GM18498 (cell line): ENCODE measurements around the gene ZNF366.
"Not testable (repeated sequence)": the region's sequence is repeated elsewhere in the genome, so short reads cannot be mapped to it uniquely, and the experiment has no call there.

Experiments
- ATAC-seq: cut with Tn5 transposase; IDR thresholded peaks from one replicate; pipeline ENCODE4 v1.9.1; 2021; ENCODE audit warnings: mild to moderate bottlenecking, moderate library complexity; ENCODE audit not compliant: unreplicated experiment

The ZNF366 gene

DNA sequence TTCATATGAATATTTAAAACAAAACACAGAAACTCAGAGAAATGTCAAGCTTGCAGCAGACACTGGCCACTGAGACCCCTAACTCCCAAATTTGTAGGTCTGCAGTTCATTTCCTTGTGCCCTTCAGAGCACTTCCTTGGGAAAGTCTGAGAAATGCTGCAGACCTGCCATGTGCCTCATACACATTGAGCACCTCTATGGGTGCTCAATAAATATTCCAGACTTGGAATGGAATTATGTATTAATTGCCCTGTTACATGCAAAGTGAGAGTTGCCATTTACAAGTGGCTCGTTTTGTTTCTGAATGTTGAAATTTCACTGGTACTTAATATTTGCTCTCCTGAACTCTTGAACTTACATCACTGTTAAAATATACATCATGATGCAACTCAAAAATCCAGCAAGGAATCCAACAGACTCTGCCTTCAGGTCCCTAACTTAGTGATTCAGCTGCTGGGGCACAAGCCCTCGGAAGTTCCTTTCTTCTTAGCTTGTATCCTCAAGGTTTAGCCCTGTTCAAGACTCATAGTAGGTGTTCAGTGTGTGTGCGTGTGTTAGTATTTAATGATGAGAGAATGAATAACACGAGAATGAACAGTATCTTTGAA is 96.4 kb downstream of the ZNF366 start:
- ATAC-seq, result no peak

DNA sequence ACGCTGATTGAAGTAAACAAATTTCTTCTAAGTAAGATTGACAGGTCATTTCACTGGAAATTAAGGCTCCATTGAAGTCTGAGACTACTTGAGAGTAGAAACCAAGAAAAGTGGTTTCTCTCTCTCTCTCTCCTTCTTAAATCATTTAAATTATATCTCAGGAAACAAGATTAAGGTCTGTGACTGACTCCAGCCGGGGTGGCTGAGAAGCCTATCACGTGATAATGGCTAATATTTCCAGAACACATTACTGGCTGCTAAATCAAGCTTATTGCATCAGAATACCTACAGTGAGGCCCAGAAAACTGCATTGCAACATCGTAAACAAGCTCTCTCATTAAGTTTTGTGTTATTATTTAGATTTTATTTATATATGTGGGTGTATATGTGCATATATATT is 98.6 kb downstream of the ZNF366 start:
- ATAC-seq, result no peak

DNA sequence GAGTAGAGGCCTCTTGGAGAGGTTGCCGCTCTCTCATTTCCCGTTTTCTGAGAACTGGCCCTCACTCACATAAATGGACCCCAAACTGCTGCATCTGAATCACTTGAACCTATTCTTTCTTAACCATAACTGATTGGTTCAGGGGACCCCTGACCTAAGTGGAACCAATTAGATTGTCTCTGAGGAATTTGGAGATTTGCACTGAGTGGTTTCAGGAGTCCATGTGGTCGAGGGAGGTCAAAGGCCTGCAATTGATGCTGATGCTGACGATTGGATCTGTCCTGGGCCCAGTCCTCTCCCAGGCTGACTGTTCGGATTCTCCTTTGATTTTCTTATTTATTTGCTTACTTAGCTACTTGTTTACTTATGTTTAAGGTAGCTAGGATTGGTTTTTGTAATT is 99.1 kb downstream of the ZNF366 start:
- ATAC-seq, result no peak

DNA sequence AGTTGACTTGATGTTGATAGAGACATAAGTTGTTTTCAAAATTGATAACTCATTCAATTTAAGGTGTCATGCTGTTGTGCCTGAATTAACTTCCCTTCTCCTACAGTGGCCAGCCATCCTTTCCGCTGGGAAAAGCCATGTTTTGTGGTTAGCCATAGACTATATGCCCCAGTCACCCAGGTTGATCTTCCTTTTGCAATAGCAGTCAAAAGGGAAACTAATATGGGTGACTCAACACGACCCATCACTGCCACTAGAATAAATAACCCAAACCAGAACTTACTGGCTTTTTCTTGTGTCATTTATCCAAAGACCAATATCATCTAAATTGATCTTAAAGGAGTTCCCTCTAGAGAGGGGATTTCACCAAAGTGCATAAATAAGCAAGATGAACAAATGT is 99.7 kb downstream of the ZNF366 start:
- no peak for ATAC-seq

DNA sequence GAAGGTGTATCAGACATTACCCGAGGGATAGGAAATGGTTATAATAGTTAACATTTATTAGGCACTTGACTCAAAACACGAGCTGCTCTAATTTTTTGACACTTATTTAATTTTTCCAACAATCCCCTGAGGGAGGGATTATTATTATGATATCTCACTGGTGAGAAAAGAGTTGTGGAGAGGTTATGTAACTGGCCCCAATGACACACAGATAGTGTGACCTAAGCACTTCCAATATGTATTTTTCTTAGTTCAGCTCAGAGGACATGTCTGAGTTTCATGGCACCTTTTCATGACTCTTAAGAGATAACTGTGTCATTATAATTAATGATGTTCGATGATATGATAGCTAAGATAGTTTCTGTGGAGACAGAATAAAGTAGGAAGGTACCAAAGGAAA is 100.1 kb downstream of the ZNF366 start:
- no peak for ATAC-seq

DNA sequence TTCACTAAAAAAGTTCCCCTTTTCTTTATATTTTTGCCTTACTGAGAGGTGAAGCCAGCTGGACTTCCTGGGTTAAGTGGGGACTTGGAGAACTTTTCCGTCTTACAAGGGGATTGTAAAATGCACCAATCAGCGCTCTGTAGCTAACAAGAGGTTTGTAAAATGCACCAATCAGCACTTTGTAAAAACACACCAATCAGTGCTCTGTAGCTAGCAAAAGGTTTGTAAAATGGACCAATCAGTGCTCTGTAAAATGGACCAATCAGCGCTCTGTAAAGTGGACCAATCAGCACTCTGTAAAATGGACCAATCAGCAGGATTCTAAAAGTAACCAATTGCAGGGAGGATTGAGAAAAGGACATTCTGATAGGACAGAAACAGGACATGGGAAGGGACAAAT is 102.4 kb downstream of the ZNF366 start:
- ATAC-seq, result not testable (repeated sequence)

DNA sequence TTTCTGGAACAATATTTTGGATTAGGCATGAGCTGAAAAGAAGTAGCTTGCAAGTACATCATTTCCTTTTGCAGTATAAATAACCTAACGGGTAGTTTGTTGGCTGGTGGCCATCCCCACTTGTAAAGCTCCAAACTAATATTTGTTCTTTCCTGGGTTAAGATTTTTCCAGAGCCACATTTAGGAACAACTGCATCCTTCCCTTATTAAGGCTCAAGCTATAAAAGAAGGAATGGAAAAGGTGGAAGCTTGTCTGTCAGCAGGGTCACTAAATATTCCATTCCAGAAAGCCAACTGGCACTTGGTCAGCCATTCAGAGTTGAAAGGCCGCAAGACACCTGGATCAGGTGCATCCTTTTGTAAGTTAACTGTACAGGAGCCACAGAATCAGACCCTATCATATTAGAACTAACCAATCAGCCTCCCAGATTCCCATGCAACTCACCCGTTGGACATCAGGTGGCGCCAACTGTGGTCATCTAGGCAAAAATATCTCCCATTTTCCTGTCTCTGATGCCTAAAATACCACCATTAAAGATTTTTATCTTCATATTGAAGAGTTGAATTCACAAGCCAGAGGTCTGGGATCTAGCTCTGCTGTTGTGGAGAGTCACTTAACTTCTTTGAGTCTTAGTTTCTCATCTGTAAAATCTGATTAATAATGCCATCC is 104.1 kb downstream of the ZNF366 start:
- no peak for ATAC-seq

DNA sequence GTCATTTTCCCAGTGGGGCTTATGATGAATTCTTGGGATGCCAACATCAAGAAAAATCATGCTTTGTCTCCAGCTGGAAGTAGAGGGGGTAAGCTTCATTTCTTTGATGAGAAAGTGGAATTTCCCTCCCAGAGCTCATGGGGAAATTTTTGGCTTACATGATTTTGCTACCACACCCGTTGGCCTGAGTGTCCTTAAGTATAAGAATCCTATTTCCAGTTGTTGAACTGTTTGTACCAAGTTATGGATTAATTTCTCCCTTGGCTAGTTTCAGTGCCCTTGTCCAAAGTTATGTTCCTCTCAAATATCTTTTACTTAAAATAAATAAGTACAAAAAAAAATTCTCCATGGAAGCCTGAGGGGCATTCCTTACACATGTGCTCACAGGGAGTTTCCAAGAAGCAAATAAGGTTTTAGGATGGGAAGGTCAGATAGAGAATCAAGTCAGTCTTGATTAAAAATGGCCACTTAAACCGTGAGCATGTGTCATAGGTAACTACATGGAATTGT is 104.8 kb downstream of the ZNF366 start:
- no peak for ATAC-seq

DNA sequence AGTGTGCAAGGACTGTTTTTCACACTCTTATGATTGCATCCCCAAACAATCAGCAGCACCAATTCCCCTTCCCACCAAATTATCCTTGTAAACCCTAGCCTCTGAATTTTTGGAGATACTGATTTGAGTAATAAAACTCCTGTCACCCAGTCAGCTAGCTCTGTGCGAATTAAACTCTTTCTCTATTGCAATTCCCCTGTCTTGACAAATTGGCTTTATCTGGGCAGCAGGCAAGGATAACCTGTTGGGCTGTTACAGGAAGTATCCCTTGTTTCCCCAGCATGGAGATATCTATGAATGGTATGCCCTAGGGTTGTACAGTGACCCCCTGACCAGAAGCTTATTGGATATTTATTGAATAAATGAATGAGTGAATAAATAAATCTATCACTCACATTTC is 106.3 kb downstream of the ZNF366 start:
- ATAC-seq, result no peak

DNA sequence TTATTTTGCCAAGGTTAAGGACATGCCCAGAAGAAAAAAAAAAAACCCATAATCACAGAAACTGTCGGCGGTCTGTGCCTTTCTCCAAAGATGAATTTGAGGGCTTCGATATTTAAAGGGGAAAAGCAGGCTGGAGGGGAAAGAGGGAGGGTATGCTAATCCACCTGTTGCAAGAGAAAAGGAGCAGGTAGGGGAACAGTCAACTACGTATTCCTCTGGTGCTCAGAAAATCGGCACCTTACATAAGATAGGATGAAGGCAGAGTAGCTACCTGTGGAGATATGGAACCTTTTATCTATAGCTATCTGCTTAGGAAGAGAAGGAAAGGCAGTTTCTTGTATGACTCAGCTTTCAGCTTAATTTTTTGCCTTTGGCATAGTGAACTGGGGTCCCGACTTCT is 109.4 kb downstream of the ZNF366 start:
- ATAC-seq, result no peak

DNA sequence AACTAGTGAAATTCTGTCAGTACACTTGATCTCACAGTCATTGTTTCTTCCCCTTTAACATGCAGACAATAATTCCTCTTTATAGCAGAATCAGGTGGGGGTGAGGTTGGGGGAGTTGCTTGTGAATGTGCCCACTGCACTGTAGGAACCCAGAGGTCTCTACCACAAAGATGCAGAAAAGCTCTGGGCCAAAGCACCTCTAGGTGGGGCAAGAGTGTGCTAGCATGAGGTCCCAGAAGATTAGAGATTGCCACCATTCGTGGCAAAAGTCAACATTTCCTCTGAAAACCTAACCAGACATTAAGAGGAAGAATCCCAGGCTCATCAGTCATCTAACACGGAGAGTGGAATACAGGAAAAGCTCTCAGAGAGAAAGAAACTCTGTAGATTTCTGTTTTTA is 112.5 kb downstream of the ZNF366 start:
- ATAC-seq, result no peak

DNA sequence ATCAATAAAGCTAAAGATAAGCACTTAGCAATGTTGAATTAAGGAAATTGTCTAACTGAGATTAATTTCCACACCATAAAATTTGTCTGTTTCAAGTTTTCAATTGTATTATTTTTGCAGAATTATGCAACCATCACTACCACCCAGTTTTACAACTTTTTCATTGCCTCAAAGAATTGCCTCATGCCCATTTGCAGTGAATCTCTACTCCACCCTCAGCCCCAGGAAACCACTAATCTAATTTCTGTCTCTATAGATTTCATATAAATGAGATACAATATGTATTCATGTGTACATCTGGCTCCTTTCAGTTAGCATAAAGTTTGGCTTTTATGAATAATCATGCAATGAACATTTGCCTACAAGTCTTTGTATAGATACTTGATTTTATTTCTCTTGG is 114.2 kb downstream of the ZNF366 start:
- ATAC-seq, result no peak
